ENCODE measurements around the gene SLIT3.
"Not testable (repeated sequence)": the region's sequence is repeated elsewhere in the genome, so short reads cannot be mapped to it uniquely, and the experiment has no call there.

Gene SLIT3

DNA sequence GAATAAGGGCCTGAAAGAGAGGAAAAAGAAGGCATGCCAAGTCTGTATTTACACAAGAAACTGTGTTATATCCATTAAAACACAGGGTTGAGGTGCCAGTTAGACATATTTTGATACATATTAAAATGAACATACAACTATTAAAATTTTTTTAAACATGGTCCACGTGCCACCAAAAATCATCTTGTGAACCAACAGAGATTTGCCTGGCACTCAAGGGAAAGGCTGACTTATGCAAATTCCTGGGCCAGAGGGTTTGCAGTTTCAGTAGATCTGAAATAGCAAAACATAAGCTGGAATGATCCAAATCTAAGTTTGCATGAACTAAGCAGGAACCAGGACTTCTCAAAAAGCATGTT, 168.7 kb downstream of the SLIT3 start:
- DNase-seq = no peak

DNA sequence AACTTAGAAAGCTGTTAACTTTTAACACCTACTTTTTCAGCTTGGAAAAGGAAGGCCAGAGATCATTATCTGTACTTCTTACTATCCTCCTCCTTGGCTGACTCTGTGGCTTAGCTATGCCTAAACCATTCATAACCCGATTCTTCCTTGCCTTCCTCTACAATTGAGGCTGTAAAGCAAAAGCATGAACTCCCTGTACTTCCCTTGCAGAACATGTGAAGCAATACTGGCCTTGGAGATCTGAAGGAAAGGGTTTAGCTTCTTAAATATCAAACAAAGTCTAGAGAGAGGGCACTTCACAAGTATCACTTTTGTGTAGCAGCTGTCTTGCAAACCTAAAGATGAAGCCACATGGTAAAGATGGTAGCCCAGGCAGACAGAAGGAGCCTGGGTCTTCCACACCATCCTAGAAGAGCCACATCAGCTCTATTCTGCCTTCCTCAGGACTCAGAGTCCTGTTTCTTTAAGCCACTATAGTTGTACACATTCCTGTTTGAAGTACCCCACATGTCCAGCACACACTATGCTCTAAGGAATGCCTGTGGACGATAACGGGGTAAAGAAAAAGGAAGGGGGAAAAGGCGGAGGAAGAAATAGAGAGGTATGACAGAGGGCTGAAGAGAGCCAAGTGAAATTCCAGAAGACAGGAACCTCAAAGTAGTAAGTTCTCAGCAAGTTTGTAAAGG, 169.2 kb downstream of the SLIT3 start:
- DNase-seq = no peak

DNA sequence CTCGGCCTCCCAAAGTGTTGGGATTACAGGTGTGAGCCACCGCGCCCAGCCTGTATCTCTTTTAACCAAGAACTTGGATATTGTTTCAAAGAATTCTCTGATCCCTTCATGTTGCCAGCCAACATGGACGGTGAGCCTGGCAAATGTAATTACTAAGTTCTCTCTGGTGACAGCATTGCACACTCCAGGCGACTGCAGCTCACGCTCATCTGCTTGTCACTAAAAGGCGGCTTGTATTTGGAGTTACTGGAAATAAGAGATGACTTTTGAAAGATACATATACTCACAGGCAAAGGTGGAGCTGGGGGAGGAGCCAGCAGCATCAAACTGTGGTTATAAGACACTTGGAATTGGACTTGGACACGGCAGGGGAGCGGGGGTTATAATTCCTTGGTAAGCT, 172.3 kb downstream of the SLIT3 start:
- DNase-seq = no peak

DNA sequence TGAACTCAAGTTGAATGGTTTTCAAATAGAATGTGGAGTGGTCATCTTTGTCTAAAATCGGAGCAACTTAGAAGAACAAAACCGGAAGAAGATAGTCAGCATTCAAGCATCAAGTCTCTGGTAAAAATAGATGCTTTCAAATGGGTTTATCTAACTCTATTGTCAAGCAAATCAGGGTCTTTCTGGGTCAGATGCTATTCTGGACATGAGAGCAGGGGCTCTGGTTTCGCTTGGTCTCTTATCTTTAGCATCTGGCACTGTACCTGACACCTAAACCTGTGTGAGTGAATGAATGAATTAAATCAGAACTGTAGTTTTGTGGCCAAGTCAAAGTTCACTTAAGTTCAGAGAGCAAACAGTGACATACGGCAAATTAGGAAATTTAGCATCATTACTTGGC, 173.5 kb downstream of the SLIT3 start:
- DNase-seq = no peak

DNA sequence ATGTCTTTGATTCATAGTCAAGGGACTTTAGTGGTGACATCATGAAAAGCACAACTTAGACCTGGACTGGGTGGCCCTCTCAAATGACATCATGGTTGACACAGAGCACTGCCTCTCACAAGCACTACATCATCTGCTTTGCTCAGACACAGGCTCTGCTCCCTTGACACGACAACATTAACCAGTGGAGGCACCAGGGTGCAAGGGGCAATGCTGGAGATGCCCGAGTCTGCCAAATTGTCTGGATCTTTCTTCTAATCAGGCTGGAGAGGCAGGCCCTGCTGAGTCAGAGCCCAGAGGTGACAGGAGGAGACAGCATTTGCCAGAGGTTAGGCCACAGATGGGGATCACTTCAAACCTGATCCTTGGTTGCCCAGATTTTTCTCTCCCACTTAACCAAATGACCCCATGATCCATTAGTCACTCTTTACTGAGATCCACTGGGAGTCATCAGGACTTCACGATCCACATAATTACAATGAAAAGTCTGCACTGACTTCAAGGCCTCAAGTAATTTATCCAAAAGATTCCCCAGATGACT, 174.4 kb downstream of the SLIT3 start:
- no peak for DNase-seq

DNA sequence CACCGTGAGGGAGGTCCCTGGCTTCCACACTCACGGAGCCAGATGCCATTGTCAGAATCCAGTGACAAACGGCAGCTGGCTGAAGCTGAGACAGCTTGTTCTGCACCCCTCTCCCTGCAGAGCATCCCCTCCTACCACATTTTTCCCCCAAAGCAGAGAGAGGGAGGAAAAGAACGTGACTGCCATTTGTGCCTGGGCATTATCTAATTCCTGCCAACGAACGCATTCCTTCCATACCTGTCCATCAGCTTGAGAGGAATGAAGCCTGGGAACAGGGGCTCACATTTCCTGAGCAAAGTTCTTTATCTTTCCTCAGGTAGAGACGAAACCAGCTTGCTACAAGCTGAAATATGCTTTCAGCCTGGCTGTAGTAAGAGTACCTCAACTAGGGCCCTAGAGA, 175.4 kb downstream of the SLIT3 start:
- DNase-seq = no peak

DNA sequence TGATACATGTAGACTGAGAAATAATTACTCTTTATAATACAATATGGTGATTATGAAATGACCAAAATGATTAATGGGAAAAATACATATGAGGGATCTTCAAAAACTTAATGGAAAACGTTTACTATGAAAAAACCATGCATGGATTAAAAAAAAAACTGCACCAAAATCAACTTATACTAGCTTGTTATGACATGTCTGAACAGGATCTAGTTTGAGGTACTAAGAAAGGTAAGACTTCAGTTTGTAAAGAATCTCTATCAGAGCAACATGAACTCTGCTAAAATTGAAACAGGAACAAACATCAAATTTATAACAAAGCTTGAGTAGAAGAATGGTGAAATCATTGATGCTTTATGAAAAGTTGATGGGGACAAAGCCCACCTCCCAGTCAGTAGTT, 178.0 kb downstream of the SLIT3 start:
- no peak for DNase-seq

DNA sequence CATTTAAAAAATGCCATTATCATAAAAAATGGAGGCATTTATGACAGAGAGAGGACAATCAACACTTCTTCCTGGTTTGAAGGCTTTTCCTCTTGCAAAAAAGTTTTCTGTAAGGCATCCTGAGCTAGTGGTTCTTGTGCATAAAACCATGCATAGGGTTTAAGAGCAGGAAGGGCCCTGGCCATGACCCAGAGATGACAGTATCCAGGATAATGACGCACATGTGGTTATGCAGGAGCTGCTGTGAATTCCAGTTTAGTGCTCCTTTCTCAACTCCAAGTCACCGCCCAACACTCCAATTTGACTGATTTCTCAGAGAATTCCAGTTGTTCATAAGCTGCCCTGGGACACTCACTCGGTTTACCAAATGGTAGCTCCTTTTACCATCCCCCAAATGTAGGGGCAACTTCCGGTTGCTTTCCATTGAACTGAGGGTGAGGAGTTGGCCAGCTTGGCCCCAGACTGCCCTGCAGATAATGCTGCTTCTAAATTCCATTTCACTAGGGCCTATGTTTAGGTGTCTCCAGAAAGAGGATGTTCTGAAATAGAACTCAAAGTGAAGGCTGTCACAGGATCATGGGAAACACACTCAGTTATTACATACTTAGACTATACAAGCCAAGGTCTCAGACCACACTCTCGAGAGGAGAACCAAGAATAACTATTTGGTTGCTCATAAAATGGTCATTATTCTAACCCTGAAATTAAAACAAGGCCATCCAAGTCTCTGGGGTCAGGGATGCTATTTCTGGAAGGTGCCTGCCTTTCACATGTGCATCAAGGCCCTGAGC, 179.1 kb downstream of the SLIT3 start:
- no peak for DNase-seq

DNA sequence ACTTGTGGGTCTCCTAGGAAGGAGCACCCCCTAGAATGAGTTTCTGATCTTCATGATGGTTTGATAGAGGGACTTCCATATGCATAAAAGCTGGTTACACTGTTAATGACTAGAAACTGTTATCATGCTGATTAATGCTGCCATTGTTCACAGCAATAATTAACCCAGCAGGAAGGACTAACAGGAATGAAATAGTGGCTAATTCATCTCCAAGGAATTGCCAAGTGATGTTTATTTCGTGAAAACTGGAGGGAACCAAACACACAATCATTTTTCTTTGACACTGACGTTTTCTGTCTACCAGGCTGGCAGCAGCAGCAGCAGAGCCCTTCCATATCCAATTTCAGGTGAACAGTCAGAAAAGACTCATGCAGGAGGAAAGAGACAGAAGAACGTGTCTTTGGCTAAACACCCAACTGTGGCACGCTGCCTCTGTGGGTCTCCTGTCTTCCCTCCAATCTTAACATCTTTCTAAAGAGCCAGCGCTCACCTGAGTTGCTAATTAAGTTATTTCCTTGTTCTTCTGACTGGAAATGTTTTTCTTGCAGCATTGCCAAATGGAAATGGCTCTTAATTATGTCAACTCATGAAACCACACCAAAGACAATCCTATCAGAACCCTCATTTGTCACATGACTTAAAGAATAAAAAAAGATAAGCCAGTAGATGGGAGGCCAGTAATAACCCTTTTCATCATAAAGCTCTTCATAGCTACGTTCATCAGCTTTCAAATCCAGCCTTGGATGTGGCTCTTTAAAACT, 181.5 kb downstream of the SLIT3 start:
- no peak for DNase-seq

DNA sequence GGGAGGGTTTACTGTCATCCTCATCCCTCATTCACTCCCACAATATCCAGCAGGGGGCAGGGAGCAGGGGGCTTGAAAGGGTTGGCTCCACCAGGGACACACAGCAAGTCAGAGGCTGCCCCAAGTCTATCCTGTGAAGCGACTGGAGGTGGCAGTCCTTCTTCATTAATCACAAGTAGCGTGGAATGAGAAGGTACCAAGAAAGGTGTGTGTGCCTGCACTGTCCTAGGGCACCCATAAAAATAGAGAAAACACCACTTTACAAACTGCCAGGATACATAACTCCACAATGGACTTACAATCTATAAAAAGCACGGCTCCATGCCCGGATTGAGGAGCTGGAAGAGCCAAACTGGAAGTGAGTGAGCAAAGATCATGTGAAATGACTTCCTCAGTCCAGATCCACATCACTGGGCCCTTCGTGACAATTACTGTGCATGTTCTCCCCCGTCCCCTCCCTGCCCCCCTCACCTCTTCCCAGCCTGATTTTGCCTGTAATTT, 183.9 kb downstream of the SLIT3 start:
- DNase-seq = no peak

DNA sequence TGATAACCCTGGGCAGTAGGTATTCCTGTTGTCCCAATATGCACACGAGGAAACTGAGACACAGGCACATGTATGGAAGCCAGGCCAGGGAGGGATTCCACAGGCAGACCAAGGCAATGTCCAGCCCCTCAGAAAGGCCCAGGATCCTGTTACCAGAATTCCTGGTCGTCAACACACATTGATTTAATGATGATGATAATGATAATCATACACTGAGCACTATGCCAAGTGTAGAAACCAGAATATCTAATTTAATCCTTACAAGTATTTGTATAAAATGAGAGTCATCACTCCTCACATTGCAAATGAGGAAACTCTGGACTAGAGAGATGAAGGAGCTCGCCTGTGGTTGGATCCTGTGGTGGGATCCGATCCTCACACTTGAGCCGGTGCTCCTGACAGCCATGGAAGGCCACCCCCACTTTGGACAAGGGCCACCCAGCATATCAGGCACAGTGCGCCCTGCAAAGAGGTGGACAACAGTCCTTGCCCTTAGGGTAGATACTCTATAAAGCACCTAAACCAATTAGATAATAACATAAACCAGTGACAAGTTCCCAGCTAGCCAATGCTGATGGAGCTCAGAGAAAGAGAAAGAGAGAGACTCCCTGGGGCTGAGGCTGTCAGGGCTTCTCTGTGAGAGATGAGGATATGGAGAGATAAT, 185.3 kb downstream of the SLIT3 start:
- no peak for DNase-seq

DNA sequence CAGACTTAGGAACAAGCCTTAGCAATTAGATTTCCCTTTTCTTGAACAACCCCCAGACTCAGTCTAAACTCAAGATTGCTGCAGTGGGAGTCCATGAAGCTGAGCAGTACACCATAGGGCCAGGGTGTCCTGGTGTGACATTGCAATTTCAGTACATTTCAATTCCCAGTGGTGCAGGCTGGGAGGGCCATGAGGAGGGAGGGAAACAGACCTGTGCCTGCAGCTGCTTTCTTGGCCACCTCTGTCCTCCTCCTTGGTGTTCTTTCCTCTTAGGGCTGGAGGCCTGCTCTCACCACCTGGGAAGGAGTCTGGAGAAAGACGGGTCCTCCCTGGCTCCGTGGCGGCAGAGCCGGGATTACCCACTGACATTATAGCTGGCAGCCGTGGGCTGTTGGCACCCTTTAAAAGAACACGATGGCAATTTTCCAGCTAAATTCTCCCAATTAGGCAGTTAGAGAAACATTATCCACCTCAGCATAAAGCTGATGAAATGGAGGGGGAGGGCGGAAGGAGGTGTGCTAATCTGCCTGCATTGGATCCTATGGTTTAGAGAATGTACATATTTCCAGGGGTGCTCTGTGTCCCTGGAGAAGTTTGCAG, 186.4 kb downstream of the SLIT3 start:
- no peak for DNase-seq

DNA sequence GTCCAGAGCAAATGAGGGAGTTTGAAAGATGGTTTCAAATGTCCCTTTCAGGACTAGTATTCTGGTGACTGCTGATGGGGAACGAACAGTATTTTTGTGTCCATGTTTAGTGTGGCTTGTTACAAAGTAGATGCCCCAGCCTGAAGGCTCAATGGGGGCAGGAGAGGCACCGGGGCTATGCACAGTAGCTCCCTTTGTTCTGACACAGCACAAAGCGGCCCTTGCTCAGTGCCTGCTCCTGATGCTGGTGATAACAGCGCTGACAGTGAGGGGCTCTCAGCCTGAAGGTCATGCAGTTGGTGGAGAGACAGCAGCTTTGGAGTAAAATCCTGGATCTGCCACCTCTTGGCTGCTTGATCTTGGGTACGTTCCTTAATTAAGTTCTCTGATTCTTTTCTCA, 188.9 kb downstream of the SLIT3 start:
- no peak for DNase-seq

DNA sequence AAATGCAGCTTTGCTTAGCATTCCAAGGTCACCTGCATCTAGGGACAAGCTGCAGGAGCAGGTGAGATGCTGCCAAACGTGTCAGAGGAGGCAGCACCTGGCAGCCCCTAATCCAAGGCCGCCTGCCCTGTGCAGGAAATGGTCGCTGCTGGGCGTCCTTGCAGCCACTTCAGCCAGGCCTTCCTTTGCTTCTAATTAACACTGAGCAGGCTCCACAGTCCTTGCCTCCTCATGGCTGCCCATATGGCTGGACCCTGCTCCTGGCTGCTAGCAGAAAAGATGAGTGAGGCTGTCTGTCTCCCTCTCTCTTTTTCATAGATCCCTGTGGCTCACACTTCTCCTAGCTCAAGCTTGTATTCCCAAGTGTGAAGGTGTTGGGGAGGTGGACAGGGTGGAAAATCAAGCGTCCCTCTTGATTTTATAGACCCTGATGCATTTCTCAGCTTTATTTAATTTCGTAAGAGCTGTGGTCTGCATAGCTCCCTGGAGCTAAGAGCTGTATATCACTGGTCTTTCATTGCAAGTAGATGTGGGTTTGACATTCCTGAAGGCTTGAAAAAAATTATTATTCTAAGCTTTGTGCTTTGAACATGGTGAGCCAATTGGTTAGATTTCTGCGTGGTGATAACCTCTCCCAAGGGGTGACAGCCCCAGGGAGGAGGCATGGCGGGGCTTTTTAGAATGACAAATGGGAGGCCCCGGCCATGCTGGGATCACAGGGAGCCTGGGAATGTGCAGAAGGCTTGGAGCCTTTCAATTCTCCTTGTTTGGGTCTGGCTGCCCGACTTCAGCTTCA, 193.8 kb downstream of the SLIT3 start:
- no peak for DNase-seq

DNA sequence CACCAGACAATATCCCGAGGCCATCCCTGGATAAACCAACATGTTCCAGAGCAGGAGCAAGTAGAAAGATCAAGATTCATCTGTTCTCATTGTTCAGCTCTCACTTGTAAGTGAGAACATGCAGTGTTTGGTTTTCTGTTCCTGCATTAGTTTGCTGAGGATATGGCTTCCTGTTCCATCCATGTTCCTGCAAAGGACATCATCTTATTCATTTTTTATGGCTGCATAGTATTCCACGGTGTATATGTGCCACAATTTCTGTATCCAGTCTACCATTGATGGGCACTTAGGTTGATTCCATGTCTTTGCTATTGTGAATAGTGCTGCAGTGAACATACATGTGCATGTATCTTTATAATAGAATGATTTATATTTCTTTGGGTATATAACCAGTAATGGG, 195.4 kb downstream of the SLIT3 start:
- not testable (repeated sequence) for DNase-seq

DNA sequence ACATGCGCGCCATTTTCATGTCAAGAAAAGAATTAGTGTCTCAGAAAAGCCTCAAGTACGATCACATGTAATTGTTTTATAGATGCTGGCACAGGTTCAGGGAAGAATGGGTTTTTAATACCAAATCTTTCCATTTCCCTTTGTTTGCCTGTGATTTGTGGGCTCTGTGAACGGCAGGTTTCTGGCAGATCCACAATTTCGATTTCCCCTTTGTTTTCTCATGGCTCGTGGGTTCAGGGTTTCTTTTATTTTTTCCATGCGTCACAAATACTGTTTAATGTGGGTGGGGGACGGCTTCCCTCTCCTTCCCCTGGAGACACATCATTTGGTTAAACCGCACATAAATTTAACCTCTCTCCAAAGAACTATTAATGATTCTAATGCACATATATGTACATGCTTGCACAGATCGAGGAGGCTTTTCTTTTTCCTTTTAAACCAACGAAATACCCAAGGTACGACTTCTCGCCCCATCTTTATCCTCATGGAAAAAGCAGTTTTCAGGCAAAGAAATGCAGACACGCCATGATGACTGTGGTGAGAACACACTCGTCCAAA, 195.9 kb downstream of the SLIT3 start:
- no peak for DNase-seq

DNA sequence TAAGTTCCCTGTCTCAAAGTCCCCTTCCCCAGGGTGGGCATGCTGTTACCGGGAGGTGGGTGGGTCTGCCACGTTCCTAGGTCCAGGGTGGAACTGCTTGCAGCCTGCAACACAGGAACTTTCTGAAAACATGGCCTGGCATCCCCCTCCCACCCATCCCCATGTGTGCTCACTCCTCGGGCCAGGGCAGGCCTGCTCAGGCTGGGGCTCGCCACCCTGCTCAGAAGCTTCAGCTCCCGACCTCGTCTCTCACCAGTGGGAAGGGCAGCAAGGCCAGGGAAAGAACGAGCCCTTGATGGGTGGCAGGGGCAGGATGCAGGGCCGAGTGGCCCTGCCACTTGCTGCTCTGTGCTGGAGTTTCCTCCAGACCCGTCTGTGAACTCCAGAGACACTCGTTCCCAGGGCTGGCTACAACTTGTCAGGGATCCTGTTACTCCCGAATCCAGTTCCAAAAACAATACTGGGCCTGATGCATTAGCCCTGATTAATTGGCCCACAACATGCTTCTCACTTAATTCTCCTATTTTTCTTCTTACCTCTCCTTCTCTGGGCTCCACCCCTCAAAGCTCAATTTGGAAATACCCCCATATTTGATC, 197.3 kb downstream of the SLIT3 start:
- DNase-seq = no peak

DNA sequence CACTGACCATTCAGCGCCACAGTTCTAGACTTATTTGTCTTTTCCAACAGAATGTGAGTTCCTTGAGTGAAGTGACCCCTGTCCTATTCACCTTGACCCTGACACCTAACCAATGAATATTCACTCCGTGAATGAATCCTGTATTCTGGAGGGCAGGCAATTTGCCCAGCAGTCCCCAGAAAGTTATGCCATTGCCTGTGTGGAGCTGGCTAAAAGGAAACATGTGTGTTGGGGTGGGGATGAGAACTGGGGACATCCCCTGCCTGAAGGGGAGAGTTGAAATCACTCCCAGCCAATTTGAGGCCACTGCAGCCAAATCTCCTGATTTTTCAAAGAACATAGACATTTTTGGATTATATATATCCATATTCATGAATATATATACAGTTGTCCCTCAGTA, 199.0 kb downstream of the SLIT3 start:
- DNase-seq = no peak

DNA sequence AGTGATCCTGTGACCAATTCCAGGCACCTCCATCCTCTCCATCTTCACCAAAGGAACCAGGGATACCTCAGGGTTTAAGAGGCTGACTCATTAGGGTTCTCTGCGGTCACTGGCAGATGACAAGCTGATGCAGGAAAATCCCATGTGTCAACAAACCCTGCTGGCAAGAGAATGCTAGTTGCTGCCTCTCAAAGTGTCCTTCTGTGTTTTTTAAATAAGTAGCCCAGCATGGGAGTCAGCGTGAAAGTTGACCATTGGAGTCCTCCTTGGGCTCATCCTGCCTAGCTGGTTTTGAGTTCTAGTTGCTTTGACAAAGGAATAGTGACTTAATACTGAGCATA, 200.2 kb downstream of the SLIT3 start:
- DNase-seq = no peak

DNA sequence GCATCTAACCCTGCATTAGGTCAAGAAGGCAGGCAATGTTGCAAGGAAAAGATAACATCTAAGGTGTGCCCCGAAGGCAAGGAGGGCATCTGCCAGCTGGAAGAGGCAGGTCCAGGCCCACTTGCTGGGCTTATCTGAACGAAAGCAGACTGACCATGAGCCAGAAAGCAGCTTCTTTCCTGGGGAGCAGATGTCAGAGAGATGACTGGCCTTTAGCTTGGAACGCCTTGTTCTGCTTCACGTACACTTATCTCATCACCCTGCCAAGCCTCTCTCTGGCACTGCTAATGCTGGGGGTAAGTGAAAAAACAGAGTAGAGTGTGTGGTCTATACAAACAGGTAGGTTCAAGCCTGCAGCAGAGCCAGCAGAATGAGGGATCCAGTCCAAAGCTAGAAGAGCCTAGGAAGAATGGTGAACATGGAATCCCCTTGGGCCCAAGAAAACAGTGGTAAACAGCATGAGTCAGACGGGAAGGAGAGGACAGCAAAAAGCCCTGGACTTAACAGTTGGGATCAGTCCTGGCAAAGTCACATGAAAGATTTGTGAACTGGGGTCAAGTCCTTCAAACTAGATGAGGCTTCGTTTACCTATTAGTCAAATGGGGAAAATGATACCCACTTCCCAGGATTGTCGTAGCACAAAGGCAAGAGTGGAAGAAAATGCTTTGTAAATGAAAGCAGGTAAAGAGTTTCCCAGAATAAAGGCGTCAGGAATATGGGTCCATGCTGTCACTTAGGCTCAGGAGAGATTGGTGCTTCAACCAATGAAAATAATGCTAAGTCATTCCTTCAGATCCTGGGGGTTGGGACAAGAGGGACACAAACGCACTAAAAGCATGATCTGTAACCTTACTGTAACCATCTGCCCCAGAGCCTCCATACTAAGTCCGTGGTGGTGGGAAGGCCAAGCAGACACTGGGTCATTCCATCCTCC, 200.9 kb downstream of the SLIT3 start:
- no peak for DNase-seq

Data from stimulated activated CD4-positive, alpha-beta T cell treated with anti-CD3 and anti-CD28 coated beads, Interleukin-15, amount 100 ng/mL, for 24 hours (primary cell).